CD4-positive, alpha-beta T cell treated with Interleukin-1 beta for 1 hour (primary cell): ENCODE results near the gene RSU1.
A peak's percentile ranks its signal among the peaks of the same experiment; 100 is the strongest.

ENCODE experiments used
- DNase-seq, 2 donors: peaks; one replicate each; pipeline ENCODE4 v3.0.0-alpha.2; 2020 to 2022

The RSU1 gene

GRCh38 chr10:16597656-16598055, 219.6 kb downstream of the RSU1 start:
- no peak for DNase-seq

- no peak for DNase-seq
These were observed 224.8 kb downstream of the RSU1 start for GRCh38 chr10:16592378-16592777.

- no peak for DNase-seq
These were observed 230.7 kb downstream of the RSU1 start for GRCh38 chr10:16586358-16587138.

- DNase-seq: no peak
These were observed 232.1 kb downstream of the RSU1 start for GRCh38 chr10:16585103-16585502.

- no peak for DNase-seq
These were observed 233.8 kb downstream of the RSU1 start for GRCh38 chr10:16583382-16583781.

GRCh38 chr10:16581202-16581601, 236.0 kb downstream of the RSU1 start:
- DNase-seq: no peak

GRCh38 chr10:16570731-16571130, 246.5 kb downstream of the RSU1 start:
- no peak for DNase-seq

- DNase-seq: no peak
These were observed 250.9 kb downstream of the RSU1 start for GRCh38 chr10:16566202-16566805.

GRCh38 chr10:16565604-16566003, 251.6 kb downstream of the RSU1 start:
- DNase-seq: no peak

GRCh38 chr10:16562891-16563290, 254.3 kb downstream of the RSU1 start:
- DNase-seq: no peak

GRCh38 chr10:16559236-16559773, 257.9 kb downstream of the RSU1 start:
- DNase-seq: no peak

- DNase-seq: no peak
These were observed 269.3 kb downstream of the RSU1 start for GRCh38 chr10:16547973-16548372.

GRCh38 chr10:16545116-16545736, 272.0 kb downstream of the RSU1 start:
- peak in 1 of 2 donors; percentile 15 for DNase-seq

GRCh38 chr10:16544591-16544990, 272.6 kb downstream of the RSU1 start:
- no peak for DNase-seq

- no peak for DNase-seq
These were observed 273.1 kb downstream of the RSU1 start for GRCh38 chr10:16544099-16544498.
